Tibial artery (tissue), 4 donors: Measurements from ENCODE around the gene PPAT.
A peak's percentile ranks its signal among the peaks of the same experiment; 100 is the strongest.

ENCODE experiments used
- DNase-seq, 2 donors: peaks; one replicate each; pipeline ENCODE4 v3.0.0-alpha.2; 2019
- H3K27ac ChIP-seq, 2 donors: fragments of 200-600 bp; sonication (generic) in 1 of 2; 1 replicate in 1 of 2; 2 replicates in 1 of 2; pipeline ENCODE4 v1.5.1; 2018 to 2019; ENCODE audit warnings: mild to moderate bottlenecking in 1 of 2
- H3K27me3 ChIP-seq, 2 donors: fragments of 200-600 bp; sonication (generic) in 1 of 2; one replicate each; pipeline versions ENCODE4 v1.5.1 to v1.6.0; 2016 to 2019
- H3K36me3 ChIP-seq, 3 donors: fragments of 200-600 bp; sonication (generic) in 2 of 3; one replicate each; pipeline ENCODE4 v1.5.1; 2016 to 2019; ENCODE audit warnings: mild to moderate bottlenecking in 2 of 3
- H3K4me1 ChIP-seq, 4 donors: fragments of 200-600 bp; sonication (generic) in 2 of 4; 1 replicate in 3 of 4; 2 replicates in 1 of 4; pipeline ENCODE4 v1.5.1; 2016 to 2019
- H3K4me3 ChIP-seq, 2 donors: fragments of 200-600 bp; sonication (generic) in 1 of 2; 1 replicate in 1 of 2; 2 replicates in 1 of 2; pipeline ENCODE4 v1.5.1; 2018 to 2019; ENCODE audit warnings: mild to moderate bottlenecking in 2 of 2
- H3K9me3 ChIP-seq, 3 donors: fragments of 200-600 bp; sonication (generic) in 1 of 3; one replicate each; pipeline ENCODE4 v1.5.1; 2016 to 2019
- intact Hi-C: fragments of 100-400 bp; cut with DNase I; formaldehyde crosslinking; loops from one replicate; pipeline ENCODE4 v1.15.0; 2023; ENCODE audit warnings: low total_unique reads
- TF ChIP-seq, protein P1 (sequence below), 2 experiments: fragments of 200-600 bp in 1 of 2; fragments of 450-650 bp in 1 of 2; IDR thresholded peaks; one replicate each; pipeline ENCODE4 v1.5.1; 2017 to 2019; ENCODE audit warnings: antibody characterized with exemption in 2 of 2, mild to moderate bottlenecking in 1 of 2, moderate library complexity in 1 of 2

The PPAT gene

DNA sequence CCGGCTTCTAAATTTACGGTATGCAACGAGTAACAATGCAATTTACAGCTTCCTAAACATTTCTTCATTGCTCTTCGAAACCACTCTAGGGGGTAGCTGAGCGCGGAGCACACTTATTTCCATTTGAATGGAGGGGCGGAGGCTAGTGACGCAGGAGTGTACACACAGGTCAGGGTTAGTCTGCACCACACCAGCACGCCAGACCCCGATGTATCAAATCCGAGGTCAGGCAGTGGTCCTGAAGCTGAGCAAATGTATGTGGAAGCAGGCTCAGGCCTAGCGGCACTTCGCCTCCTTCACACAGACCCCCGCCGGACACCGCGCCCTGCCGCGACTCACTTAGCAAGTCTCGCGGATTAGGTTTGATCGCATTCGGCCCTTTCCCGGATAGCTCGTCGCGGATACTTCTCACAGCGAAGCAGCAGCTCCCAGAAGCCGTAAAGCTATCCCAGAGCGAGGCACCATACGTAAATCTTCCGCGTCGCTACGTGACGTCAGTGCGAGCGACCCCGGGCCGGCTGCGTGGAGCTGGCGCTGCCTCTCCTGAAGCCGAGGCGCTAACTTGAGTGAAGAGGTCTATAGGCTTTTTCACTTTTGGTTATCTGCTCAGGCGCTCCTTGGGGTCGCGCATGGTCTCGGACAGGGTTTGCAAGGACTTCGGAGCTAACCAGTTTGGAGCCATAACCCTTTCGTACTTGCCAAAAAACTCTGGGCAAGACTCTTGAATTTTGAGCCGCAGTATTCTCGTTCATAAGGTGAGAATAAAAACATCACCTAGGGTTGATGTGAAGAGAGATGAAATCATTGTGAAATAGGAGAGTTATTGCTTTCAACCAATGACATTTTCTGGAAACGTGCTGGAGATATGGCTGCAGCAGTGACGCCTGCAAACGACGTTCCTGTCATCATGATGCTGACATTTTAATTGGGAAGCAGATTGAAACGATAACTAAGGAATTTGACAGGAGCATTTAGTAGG, 48.1 kb downstream of the PPAT start, which contains the start of gene AASDH:
AASDH (minus strand) TSS at position 469 of the 979 bp plus-strand sequence. CDS start 3,192 bp downstream, outside the sequence.
- TF ChIP-seq, protein P1, sequence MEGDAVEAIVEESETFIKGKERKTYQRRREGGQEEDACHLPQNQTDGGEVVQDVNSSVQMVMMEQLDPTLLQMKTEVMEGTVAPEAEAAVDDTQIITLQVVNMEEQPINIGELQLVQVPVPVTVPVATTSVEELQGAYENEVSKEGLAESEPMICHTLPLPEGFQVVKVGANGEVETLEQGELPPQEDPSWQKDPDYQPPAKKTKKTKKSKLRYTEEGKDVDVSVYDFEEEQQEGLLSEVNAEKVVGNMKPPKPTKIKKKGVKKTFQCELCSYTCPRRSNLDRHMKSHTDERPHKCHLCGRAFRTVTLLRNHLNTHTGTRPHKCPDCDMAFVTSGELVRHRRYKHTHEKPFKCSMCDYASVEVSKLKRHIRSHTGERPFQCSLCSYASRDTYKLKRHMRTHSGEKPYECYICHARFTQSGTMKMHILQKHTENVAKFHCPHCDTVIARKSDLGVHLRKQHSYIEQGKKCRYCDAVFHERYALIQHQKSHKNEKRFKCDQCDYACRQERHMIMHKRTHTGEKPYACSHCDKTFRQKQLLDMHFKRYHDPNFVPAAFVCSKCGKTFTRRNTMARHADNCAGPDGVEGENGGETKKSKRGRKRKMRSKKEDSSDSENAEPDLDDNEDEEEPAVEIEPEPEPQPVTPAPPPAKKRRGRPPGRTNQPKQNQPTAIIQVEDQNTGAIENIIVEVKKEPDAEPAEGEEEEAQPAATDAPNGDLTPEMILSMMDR (IDR thresholded peaks at IDR 0.05) = no peak
- peak within 1 kb of the TSS; percentile 81 to 87 for H3K27ac ChIP-seq
- H3K4me1 ChIP-seq = peaks cover 0 to 29% (median 12%) of the 10 kb centered on the region in 4 donors
- H3K36me3 ChIP-seq = peaks cover 0 to 5% (median 0%) of the 10 kb centered on the region in 3 donors
- no peaks in the 10 kb centered on the region for H3K27me3 ChIP-seq
- intact Hi-C loops = no loop called here
- H3K4me3 ChIP-seq = peak within 1 kb of the TSS; percentile 58
- H3K9me3 ChIP-seq = no peaks in the 10 kb centered on the region
- peak; percentile 87 to 94 for DNase-seq

- Histone ChIP-seq H3K27me3 (no peaks in the 10 kb centered on the region), H3K27ac (peak overlapping the region in 1 of 2 donors; percentile 87), H3K9me3 (no peaks in the 10 kb centered on the region), H3K4me1 (peaks cover 0 to 29% (median 12%) of the 10 kb centered on the region in 4 donors), H3K4me3 (peak overlapping the region; percentile 58), H3K36me3 (peaks cover 0 to 9% (median 0%) of the 10 kb centered on the region in 3 donors)
- intact Hi-C loops = no loop called here
- no peak for DNase-seq
- TF ChIP-seq, protein P1 (IDR thresholded peaks at IDR 0.05) = no peak
Measured at GRCh38 chr4:56386091-56386490, 49.3 kb downstream of the PPAT start.

- peaks cover 9 to 16% (median 14%) of the 10 kb centered on the region in 3 donors for H3K36me3 ChIP-seq
- no peak overlapping the region for H3K27ac ChIP-seq
- no peak overlapping the region for H3K4me3 ChIP-seq
- no peaks in the 10 kb centered on the region for H3K27me3 ChIP-seq
- no peaks in the 10 kb centered on the region for H3K4me1 ChIP-seq
- no peaks in the 10 kb centered on the region for H3K9me3 ChIP-seq
- DNase-seq = no peak
- intact Hi-C loops = no loop called here
- TF ChIP-seq, protein P1 (IDR thresholded peaks at IDR 0.05) = no peak
Measured at GRCh38 chr4:56375458-56375857, 60.0 kb downstream of the PPAT start.

GRCh38 chr4:56374956-56375355, 60.5 kb downstream of the PPAT start:
- TF ChIP-seq, protein P1 (IDR thresholded peaks at IDR 0.05) = no peak
- no peak overlapping the region for H3K27ac ChIP-seq
- H3K4me3 ChIP-seq = no peak overlapping the region
- no peaks in the 10 kb centered on the region for H3K27me3 ChIP-seq
- H3K9me3 ChIP-seq = no peaks in the 10 kb centered on the region
- no peak for DNase-seq
- intact Hi-C loops = no loop called here
- no peaks in the 10 kb centered on the region for H3K4me1 ChIP-seq
- H3K36me3 ChIP-seq = peaks cover 13 to 17% (median 16%) of the 10 kb centered on the region in 3 donors

DNA sequence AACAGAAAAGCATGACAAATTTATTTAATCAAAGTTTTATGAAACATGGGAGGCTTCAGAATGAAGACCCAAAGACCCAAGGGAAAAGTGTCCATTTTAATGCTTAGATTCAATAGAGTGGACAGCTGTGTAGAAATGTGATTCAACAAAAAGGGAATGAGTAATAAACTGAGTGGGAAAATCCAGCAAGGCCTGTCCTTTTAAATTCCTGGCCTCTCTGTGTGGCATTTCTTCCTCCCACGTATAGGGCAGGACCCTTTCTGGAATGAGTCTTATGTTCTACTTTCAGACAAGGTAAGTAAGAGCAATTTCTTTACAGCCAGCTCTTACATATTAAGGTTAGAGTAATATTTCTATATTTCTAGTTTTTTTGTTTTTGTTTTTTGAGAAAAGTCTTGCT, 62.6 kb downstream of the PPAT start:
- no peak for DNase-seq
- Histone ChIP-seq H3K36me3 (peaks cover 15 to 24% (median 17%) of the 10 kb centered on the region in 3 donors), H3K27ac (no peak overlapping the region), H3K4me1 (no peaks in the 10 kb centered on the region), H3K27me3 (no peaks in the 10 kb centered on the region), H3K4me3 (no peak overlapping the region), H3K9me3 (no peaks in the 10 kb centered on the region)
- TF ChIP-seq, protein P1 (IDR thresholded peaks at IDR 0.05) = no peak
- intact Hi-C loops = no loop called here
